ENCODE data around the gene SIRT1. TPM values are rescaled to one million over a fixed set of nuclear protein-coding genes. Genes with fewer than 3 reads are reported as not detected.

Gene SIRT1
- total and polyA plus RNA-seq, 2 of the 8 experiments (the other 6 are each of a cell fraction or from before 2014, with no cell fraction given): 22.6 to 70.9 TPM

DNA sequence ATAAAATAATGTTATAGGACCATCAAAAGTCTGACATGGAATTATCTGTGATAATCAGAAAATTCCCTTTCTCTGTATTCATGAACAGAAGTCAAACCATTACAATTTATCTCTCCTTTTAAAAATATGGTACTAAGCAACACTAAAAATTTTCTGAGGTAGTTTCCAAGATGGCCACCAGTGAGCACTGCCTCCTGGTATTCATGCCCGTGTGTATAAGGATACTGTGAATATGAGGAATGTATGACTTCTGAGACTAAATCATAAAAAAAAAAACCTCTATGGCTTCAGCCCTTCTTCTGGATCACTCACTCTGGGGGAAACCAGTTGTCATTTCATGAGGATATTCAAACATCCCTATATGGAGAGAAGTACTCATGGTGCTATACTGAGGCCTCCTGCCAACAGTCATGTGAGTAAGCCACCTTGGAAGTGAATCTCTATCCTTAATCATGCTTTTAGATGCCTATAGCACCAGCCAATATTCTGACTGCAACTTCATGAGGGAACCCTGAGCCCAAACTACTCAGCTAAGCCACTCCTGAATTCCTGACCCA lies 41.1 kb downstream of the SIRT1 start (continued):
- TF ChIP-seq JUND (IDR thresholded peaks at IDR 0.05; ENCODE audit: low read length) (no peak), HDAC6 (IDR thresholded peaks at IDR 0.05; ENCODE audit: low read depth, low read length) (no peak)

Measured in H1 (cell line).